OCI-LY7 (cell line): ENCODE measurements around the gene INSYN2B. TPM values are rescaled to one million over a fixed set of nuclear protein-coding genes. Genes with fewer than 3 reads are reported as not detected.
A peak's percentile ranks its signal among the peaks of the same experiment; 100 is the strongest.

Source experiments
- BruUV-seq: library from RNA; stranded (reverse); fragments of 400-500 nt; replicated peaks from 2 replicates; lab custom pipeline; 2021; lab: Mats Ljungman, UMichigan
- CTCF ChIA-PET: fragments of 300-600 bp; sonication (Branson Sonifier 250); formaldehyde crosslinking; loops from one replicate; lab custom pipeline; 2022; ENCODE audit warnings: antibody characterized with exemption; ENCODE audit not compliant: unreplicated experiment; lab: Charles Lee
- POLR2A ChIA-PET: fragments of 300-600 bp; sonication (Branson Sonifier 250); formaldehyde crosslinking; loops from one replicate; lab custom pipeline; 2022; ENCODE audit warnings: antibody characterized with exemption; lab: Charles Lee
- DNase-seq: peaks from one replicate; pipeline ENCODE4 v3.0.0-alpha.2; 2015; ENCODE audit warnings: low spot score
- H2AFZ ChIP-seq: fragments of 200-600 bp; sonication (generic), shearing (Covaris generic); 2 replicates; pipeline ENCODE4 v1.6.1; 2014; ENCODE audit warnings: mild to moderate bottlenecking, antibody characterized with exemption, low read length, moderate library complexity
- H3K27ac ChIP-seq: fragments of 200-600 bp; sonication (generic); 2 replicates; pipeline ENCODE4 v1.5.1; 2014; ENCODE audit warnings: mixed run types, low read depth, mild to moderate bottlenecking, moderate library complexity, low read length, inconsistent platforms; ENCODE audit not compliant: poor library complexity, severe bottlenecking
- H3K36me3 ChIP-seq: fragments of 200-600 bp; sonication (generic); 2 replicates; pipeline ENCODE4 v1.6.1; 2014; ENCODE audit warnings: mild to moderate bottlenecking, antibody characterized with exemption, low read length, moderate library complexity, mixed read lengths; ENCODE audit not compliant: insufficient read depth
- H3K4me1 ChIP-seq: fragments of 200-600 bp; sonication (generic); 2 replicates; pipeline ENCODE4 v1.5.1; 2014; ENCODE audit warnings: mild to moderate bottlenecking, low read length; ENCODE audit not compliant: insufficient read depth, poor library complexity, severe bottlenecking
- H3K4me2 ChIP-seq: fragments of 200-600 bp; sonication (generic); 2 replicates; pipeline ENCODE4 v1.6.1; 2014; ENCODE audit warnings: mild to moderate bottlenecking, low read length
- H3K4me3 ChIP-seq: fragments of 200-600 bp; sonication (generic); 2 replicates; pipeline ENCODE4 v1.5.1; 2014; ENCODE audit warnings: mild to moderate bottlenecking, low read depth, low read length; ENCODE audit not compliant: poor library complexity, severe bottlenecking
- H3K79me2 ChIP-seq: fragments of 200-600 bp; sonication (generic); 2 replicates; pipeline ENCODE4 v1.6.1; 2016; ENCODE audit warnings: low read depth, mild to moderate bottlenecking, low read length, moderate library complexity, mixed read lengths; ENCODE audit not compliant: insufficient read depth
- H3K9me2 ChIP-seq: fragments of 200-600 bp; sonication (generic); 2 replicates; pipeline ENCODE4 v1.6.1; 2016; ENCODE audit warnings: mild to moderate bottlenecking, low read length, mixed read lengths; ENCODE audit not compliant: insufficient read depth
- H3K9me3 ChIP-seq: fragments of 200-600 bp; sonication (generic); 2 replicates; pipeline ENCODE4 v1.6.1; 2014; ENCODE audit warnings: mild to moderate bottlenecking, mixed run types, low read length, mixed read lengths
- H4K20me1 ChIP-seq: fragments of 200-600 bp; sonication (generic); 2 replicates; pipeline ENCODE4 v1.6.1; 2014; ENCODE audit warnings: mild to moderate bottlenecking, antibody characterized with exemption, low read length, moderate library complexity, mixed read lengths; ENCODE audit not compliant: insufficient read depth
- CTCF ChIP-seq: fragments of 200-600 bp; sonication (generic); conservative IDR thresholded peaks from 2 replicates; pipeline ENCODE4 v1.5.1; 2014; ENCODE audit warnings: mild to moderate bottlenecking, antibody characterized with exemption, low read length, moderate library complexity, mixed read lengths
- EZH2phosphoT487 ChIP-seq: fragments of 200-600 bp; sonication (generic); IDR thresholded peaks from 2 replicates; pipeline ENCODE4 v1.6.1; 2018; ENCODE audit warnings: low read depth, borderline replicate concordance, mild to moderate bottlenecking, mixed run types, antibody characterized with exemption, low read length, moderate library complexity, mixed read lengths
- intact Hi-C: fragments of 100-400 bp; cut with micrococcal nuclease; formaldehyde crosslinking; loops from one replicate; pipeline ENCODE4 v1.10.0; 2022; ENCODE audit not compliant: unreplicated experiment
- total RNA-seq, 2 experiments: library from RNA; depleted of rRNA in 1 of 2; stranded (reverse); fragments of >200 nt in 1 of 2; shearing (Covaris generic) in 1 of 2; gene quantifications; 2 replicates each; pipeline ENCODE4 v1.2.3, GENCODE V29; 2014 to 2022

Gene INSYN2B
- total RNA-seq, 2 experiments from 2014 or later = not detected

- BruUV-seq = no TSS peak
- intact Hi-C loops = no loop called here
These were observed 40.1 kb upstream of the INSYN2B start for GRCh38 chr5:170020423-170020822.

GRCh38 chr5:170012622-170013021 lies 32.3 kb upstream of the INSYN2B start:
- H3K9me3 ChIP-seq = no peaks in the 10 kb centered on the region
- CTCF ChIA-PET = no interaction called here
- peaks cover 42% of the 10 kb centered on the region for H3K36me3 ChIP-seq
- H4K20me1 ChIP-seq = no peaks in the 10 kb centered on the region
- no peak overlapping the region for H3K4me3 ChIP-seq
- H3K79me2 ChIP-seq = no peaks in the 10 kb centered on the region
- intact Hi-C loops = no loop called here
- no peaks in the 10 kb centered on the region for H3K9me2 ChIP-seq
- no peaks in the 10 kb centered on the region for H3K4me1 ChIP-seq
- BruUV-seq = TSS peak; percentile 6
- no peak overlapping the region for H3K4me2 ChIP-seq
- DNase-seq = no peak
- H3K27ac ChIP-seq = no peak overlapping the region
- POLR2A ChIA-PET = interaction anchor here (1.0 kb wide), 1 partner anchor 10 kb away, joined by 3 read pairs; no protein-coding TSS in a partner anchor
- H2AFZ ChIP-seq = no peak overlapping the region
- TF ChIP-seq CTCF = no peak
- no peak for TF ChIP-seq EZH2phosphoT487

More at GRCh38 chr5:170020423-170020822, 40.1 kb upstream of the INSYN2B start:
- H3K9me3 ChIP-seq = no peaks in the 10 kb centered on the region
- CTCF ChIA-PET = no interaction called here
- no peak overlapping the region for H3K4me3 ChIP-seq
- H3K79me2 ChIP-seq = no peaks in the 10 kb centered on the region
- TF ChIP-seq CTCF (no peak), EZH2phosphoT487 (no peak)
- POLR2A ChIA-PET = no interaction called here
- H2AFZ ChIP-seq = no peak overlapping the region
- no peak for DNase-seq
- H3K9me2 ChIP-seq = no peaks in the 10 kb centered on the region
- no peak overlapping the region for H3K27ac ChIP-seq
- no peaks in the 10 kb centered on the region for H4K20me1 ChIP-seq
- H3K4me1 ChIP-seq = no peaks in the 10 kb centered on the region
- peaks cover 51% of the 10 kb centered on the region for H3K36me3 ChIP-seq
- no peak overlapping the region for H3K4me2 ChIP-seq

- Histone ChIP-seq H3K4me2 (no peak overlapping the region), H3K9me2 (no peaks in the 10 kb centered on the region), H2AFZ (no peak overlapping the region), H3K4me1 (no peaks in the 10 kb centered on the region), H3K9me3 (no peaks in the 10 kb centered on the region), H3K79me2 (no peaks in the 10 kb centered on the region), H4K20me1 (no peaks in the 10 kb centered on the region), H3K36me3 (peaks cover 42% of the 10 kb centered on the region), H3K4me3 (no peak overlapping the region), H3K27ac (no peak overlapping the region)
- no TSS peak for BruUV-seq
- no peak for TF ChIP-seq EZH2phosphoT487
- no peak for TF ChIP-seq CTCF
- no peak for DNase-seq
- POLR2A ChIA-PET = no interaction called here
- CTCF ChIA-PET = no interaction called here
- intact Hi-C loops = no loop called here
These were observed 31.5 kb upstream of the INSYN2B start for GRCh38 chr5:170011751-170012150.
